ENCODE results near the gene PHYKPL.

DNA sequence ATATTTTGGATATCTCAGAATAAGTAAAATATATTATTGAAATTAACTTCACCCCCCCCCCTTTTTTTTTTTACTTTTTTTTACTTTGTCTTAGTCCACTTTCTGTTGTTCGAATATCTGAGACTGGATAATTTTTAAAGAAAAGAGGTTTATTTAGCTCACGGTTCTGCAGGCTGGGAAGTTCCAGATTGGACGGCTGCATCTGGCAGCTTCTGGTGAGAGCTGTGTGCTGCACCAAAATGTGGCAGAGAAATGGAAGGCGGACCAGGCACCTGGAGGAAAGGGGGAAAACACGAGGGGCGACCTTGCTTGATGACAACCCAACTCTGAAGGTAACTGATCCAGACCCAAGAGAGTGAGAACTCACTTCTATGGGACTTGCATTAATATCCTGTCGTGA lies 39.8 kb downstream of the PHYKPL start:
- TF ChIP-seq TAF1 (IDR thresholded peaks at IDR 0.05; ENCODE audit: borderline replicate concordance, insufficient read depth, low read length) (no peak), POLR2AphosphoS5 (IDR thresholded peaks at IDR 0.05; ENCODE audit: low read depth, low read length) (no peak), SIN3A (IDR thresholded peaks at IDR 0.05; ENCODE audit: borderline replicate concordance, insufficient read depth, low read length) (no peak), FOXP2 (optimal IDR thresholded peaks at IDR 0.05; ENCODE audit: borderline replicate concordance, extremely low read depth, extremely low read length, insufficient read depth) (no peak)
- TF ChIP-seq, protein P1, sequence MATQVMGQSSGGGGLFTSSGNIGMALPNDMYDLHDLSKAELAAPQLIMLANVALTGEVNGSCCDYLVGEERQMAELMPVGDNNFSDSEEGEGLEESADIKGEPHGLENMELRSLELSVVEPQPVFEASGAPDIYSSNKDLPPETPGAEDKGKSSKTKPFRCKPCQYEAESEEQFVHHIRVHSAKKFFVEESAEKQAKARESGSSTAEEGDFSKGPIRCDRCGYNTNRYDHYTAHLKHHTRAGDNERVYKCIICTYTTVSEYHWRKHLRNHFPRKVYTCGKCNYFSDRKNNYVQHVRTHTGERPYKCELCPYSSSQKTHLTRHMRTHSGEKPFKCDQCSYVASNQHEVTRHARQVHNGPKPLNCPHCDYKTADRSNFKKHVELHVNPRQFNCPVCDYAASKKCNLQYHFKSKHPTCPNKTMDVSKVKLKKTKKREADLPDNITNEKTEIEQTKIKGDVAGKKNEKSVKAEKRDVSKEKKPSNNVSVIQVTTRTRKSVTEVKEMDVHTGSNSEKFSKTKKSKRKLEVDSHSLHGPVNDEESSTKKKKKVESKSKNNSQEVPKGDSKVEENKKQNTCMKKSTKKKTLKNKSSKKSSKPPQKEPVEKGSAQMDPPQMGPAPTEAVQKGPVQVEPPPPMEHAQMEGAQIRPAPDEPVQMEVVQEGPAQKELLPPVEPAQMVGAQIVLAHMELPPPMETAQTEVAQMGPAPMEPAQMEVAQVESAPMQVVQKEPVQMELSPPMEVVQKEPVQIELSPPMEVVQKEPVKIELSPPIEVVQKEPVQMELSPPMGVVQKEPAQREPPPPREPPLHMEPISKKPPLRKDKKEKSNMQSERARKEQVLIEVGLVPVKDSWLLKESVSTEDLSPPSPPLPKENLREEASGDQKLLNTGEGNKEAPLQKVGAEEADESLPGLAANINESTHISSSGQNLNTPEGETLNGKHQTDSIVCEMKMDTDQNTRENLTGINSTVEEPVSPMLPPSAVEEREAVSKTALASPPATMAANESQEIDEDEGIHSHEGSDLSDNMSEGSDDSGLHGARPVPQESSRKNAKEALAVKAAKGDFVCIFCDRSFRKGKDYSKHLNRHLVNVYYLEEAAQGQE (IDR thresholded peaks at IDR 0.05; ENCODE audit: insufficient read depth in 1 of 2, low read depth in 2 of 2, low read length in 2 of 2) = no peak

Data from PFSK-1 (cell line).